Skeletal muscle cell (primary cell): ENCODE data around the gene NISCH.

Experiments
- DNase-seq: peaks from one replicate; pipeline ENCODE4 v3.0.0-alpha.2; 2010; ENCODE audit warnings: low read depth
- H3K4me3 ChIP-seq: 2 replicates; pipeline ENCODE4 v1.5.1; 2011; ENCODE audit warnings: low read depth, mild to moderate bottlenecking, control low read depth, low read length, moderate library complexity

The NISCH gene

DNA sequence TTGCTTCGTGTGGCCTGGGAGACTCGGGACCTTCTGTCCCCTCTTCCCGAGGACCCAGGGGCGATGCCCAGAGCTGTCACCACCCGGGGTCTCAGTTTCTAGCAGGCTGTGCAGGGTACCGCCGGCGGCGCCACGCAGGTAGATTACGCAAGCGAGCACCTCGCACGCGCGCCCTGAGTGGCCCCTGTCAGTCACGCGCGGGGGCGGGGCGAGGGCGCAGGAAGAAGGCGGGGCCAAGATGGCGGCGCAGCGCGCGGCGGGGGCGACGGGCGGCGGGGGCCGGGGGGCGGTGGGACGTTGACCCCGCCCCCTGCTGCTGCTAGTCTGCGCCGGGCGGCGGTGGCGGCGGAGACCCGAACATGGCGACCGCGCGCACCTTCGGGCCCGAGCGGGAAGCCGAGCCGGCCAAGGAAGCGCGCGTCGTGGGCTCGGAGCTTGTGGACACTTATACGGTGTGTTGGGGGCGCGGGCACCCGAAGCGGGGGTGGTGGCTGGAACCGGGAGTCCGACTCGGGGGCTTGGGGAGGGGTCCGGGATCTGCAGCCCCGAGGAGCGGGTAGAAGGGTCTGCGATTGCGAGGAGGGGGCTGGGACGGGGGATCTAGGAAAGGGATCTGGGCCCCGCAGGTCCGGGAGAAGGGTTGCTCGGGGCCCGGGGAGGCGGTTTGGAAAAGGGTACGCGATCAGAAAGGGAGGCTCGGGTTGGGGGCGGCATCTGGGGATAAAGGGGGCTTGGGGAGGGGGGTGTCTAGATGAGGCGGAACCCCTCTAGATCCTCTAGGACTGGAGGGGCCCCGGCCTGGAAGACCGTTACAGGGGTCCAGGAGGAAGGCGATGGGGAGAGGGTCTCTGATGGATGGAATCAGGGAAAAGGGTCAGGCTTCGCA lies at the start of gene NISCH:
Gene NISCH, plus strand, starts transcription at position 322 of the 886 bp plus-strand sequence. Its CDS starts 38 bp downstream, at position 360.
- DNase-seq, result no peak
- peak within 1 kb of the TSS; percentile 94 for H3K4me3 ChIP-seq

- H3K4me3 ChIP-seq, result no peak overlapping the region
- no peak for DNase-seq
Measured at GRCh38 chr3:52406231-52406661, 49.2 kb upstream of the NISCH start.

- no peak overlapping the region for H3K4me3 ChIP-seq
- DNase-seq, result no peak
Measured at GRCh38 chr3:52406791-52407510, 48.5 kb upstream of the NISCH start.

DNA sequence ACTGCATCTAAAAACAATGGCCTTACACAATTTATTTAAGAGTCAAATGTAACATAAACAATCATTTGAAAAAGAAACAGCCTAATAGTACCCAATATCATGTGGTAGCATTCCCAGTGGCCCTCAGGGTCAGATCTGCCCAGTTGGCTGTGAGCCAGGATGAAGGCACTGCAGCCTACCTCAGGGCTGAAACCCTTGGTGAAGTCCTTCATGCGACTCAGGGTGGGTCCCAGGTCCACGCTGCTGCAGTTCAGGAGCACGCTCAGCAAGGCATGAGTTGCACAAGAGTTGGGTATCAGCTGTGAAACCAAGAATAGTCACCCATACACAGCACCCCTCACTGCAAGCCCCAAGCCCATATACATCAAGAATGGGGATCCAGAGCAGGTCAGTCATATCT lies 47.6 kb upstream of the NISCH start:
- H3K4me3 ChIP-seq, result no peak overlapping the region
- no peak for DNase-seq

DNA sequence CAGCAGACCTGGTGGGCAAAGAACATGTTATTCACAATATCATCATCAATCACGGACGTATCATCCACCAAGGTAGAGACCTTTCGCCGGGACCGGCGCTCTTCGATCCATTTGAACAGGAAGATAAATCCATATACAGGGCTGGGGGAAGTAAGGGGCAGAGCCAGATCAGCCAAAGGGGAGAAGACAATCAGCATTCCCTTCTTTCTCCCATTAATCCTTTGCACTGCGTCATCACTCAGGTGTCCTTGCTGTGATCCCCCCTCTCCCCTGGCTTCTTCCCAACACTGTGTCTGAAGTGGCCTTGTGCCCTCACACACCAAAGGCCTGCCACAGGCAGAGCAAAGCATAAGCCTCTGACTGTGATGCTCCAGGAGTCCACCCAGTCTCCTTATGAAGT lies 46.9 kb upstream of the NISCH start:
- peak overlapping the region; percentile 96 for H3K4me3 ChIP-seq
- no peak for DNase-seq

GRCh38 chr3:52415800-52416199 lies 39.6 kb upstream of the NISCH start:
- H3K4me3 ChIP-seq, result no peak overlapping the region
- no peak for DNase-seq

- DNase-seq, result no peak
- no peak overlapping the region for H3K4me3 ChIP-seq
Measured at GRCh38 chr3:52420388-52420787, 35.0 kb upstream of the NISCH start.

DNA sequence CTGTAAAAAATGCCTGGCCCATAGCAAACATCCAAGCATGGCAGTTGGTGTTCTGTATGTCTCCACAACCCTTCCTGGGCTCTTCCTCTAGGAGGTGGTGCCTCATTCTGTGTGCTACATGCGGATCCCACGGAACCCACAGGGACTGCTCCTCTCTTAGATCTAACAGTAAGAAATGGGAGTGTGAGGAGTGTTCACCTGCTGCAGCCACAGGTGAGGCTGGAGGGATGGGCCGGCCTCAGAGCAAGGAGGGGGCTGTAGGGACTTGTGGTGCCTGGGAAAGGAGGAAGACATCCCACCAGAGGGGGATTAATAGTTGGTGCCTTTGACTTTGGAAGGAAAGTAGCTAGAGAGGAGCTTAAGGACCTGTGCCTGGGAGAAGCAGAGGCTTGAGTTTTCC lies 32.7 kb upstream of the NISCH start:
- DNase-seq, result no peak

GRCh38 chr3:52423173-52423572 lies 32.2 kb upstream of the NISCH start:
- no peak overlapping the region for H3K4me3 ChIP-seq
- no peak for DNase-seq

More for the DNA sequence above, 32.7 kb upstream of the NISCH start:
- no peak overlapping the region for H3K4me3 ChIP-seq

DNA sequence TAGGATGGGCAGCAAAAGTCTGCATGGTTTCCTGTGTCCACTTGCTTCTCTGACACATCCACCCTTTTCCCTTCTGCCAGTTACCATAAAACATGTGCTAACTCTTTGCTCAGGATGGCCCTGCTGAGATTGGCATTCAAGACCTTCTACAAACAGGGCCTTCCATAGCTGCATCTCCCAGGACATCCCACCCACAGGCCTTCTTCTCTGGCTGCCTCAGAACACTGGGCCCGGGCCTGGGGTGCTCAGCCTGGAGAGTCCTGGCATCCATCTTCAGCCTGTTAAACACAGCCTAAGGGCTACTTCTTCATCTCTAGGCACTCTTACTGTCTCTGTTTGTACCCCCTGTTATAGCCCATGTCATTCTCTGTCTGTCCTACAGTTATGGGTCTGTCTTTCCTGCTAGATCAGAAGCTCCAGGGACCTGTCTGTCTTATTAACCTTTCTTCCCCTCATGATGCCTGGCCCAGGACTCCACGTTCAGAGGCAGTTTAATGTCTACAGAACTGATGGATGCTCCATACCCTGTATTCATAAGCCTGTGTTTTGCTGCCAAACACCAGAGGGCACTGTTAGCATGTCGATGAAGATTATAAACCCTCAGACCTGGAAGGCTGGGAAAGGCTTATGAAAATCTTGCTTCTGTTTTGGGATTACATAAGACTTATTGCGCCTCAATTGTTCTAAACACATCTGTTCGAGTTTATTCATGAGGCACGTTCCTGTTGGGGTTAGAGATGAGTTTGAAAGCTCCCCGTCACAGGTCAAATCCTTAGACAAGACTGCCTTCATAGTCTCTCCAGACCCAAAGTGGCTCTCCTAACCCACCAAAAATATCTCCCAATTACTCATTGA lies 27.0 kb upstream of the NISCH start:
- DNase-seq, result no peak
- H3K4me3 ChIP-seq, result no peak overlapping the region

- no peak for DNase-seq
- no peak overlapping the region for H3K4me3 ChIP-seq
Measured at GRCh38 chr3:52429031-52429430, 26.4 kb upstream of the NISCH start.

- no peak overlapping the region for H3K4me3 ChIP-seq
- DNase-seq, result no peak
Measured at GRCh38 chr3:52429779-52430415, 25.5 kb upstream of the NISCH start.

GRCh38 chr3:52430416-52430810 lies 25.0 kb upstream of the NISCH start:
- DNase-seq, result no peak
- no peak overlapping the region for H3K4me3 ChIP-seq

DNA sequence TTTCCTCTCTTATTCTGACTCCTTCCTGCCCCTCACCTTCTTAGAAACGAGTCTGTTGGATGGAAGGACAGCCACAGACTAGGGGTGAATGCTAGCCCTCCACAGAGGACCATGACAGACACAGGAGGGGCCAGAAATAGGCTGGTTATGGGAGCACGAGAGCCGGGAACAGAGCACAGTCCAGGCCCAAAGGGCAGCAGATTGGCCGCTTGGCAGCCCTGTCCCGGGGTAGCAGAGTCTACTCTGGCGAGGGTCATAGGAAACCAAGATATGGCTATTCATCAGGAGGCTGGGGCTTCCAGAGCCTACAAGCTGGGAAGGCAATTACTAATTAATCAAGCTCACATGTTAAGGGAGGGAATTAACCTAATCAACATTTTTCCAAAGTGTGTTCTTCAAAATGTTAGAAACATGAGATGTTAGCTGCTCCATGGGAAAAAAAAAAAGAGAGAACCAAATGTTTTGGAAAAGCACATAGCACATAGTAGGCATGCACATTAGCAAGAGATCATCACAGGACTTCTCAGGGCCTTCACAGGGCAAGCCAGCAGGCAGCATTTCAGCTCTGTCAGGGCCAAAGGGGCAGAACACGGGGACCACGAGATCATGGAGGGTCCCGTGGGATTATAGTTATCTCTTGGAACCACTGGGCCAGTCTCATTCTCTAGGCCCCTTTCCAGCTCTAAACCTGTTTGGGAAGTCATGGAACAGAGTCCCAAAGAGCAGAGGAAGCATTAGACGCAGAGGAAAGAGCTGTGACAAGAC lies 23.8 kb upstream of the NISCH start:
- no peak overlapping the region for H3K4me3 ChIP-seq
- no peak for DNase-seq

- H3K4me3 ChIP-seq, result no peak overlapping the region
- no peak for DNase-seq
Measured at GRCh38 chr3:52432225-52432624, 23.2 kb upstream of the NISCH start.

DNA sequence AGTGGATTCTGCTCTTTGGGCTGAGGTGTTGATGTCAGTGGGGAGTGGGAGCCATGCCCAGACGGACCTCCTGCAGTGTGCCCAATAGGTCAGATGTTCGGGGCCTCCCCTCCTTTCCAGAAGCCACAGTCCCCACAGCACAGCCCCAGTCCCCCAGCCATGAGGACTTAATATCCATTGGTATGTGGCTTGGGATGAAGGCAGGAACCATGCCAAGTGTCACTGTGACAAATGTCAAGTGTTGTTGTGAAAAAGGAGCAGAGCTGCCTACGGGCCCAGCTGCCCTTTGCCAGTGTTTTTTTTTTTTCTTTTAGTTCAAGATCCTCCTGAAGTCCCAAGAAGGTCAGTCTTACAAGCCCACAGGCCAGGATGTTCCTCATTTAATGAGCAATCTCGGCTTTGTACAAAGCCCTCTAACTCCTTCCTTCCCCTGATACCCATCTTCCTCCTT lies 22.7 kb upstream of the NISCH start:
- no peak for DNase-seq
- no peak overlapping the region for H3K4me3 ChIP-seq

- no peak overlapping the region for H3K4me3 ChIP-seq
- no peak for DNase-seq
Measured at GRCh38 chr3:52433328-52433995, 21.9 kb upstream of the NISCH start.

- DNase-seq, result no peak
Measured at GRCh38 chr3:52433996-52434479, 21.4 kb upstream of the NISCH start.

More at GRCh38 chr3:52433996-52434479, 21.4 kb upstream of the NISCH start:
- H3K4me3 ChIP-seq, result no peak overlapping the region
